ENCODE data around the gene ORMDL3.

The ORMDL3 gene

GRCh38 chr17:39953471-39953888, 26.1 kb upstream of the ORMDL3 start (continued):
- TF ChIP-seq TCF4 (CRISPR knock-in tag; IDR thresholded peaks at IDR 0.05; ENCODE audit: borderline replicate concordance), result no peak
- TF ChIP-seq ISL1 (CRISPR knock-in tag; IDR thresholded peaks at IDR 0.05), result no peak
- TF ChIP-seq ARNTL (CRISPR knock-in tag; IDR thresholded peaks at IDR 0.05; ENCODE audit: borderline replicate concordance, low read depth), result no peak
- no peak for TF ChIP-seq GLIS3 (CRISPR knock-in tag; IDR thresholded peaks at IDR 0.05)
- no peak for TF ChIP-seq ESRRG (CRISPR knock-in tag; IDR thresholded peaks at IDR 0.05)

DNA sequence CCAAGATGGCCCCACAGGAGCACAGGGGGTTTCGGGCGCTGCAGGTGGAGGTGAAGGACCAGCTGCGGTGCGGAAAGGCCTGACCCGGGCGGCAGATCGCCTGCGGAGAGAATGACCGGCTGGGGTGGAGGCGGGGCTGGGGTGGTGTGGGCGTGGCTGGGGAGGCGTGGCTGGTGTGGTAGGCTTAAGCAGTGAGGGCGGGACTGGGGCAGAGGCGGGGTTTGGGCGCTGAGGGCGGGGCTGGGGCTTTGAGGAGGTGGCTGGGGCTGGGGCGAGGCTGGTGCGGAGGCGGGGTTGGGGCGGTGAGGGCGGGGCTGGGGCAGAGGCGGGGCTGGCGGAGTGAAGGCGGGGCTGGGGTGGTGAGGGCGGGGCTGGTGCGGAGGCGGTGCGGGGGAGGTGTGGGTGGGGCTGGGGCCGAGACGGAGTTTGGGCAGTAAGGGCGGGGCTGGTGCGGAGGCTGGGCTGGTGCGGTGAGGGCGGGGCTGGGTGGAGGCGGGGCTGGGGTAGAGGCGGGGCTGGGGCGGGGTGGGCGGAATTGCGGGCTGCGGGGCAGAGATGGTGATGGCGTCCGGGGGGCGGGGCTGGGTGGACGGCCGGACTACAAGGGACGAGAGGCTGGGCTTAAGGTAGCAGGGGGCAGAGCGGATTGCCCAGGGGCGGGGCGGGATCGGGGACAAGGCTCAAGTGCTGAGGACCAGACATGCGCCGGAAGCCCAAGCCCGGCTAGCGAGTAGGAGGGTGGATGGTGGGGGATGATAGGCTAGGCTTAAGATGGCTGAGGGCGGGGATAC, 25.5 kb upstream of the ORMDL3 start:
- ATAC-seq, result peak; percentile 98
- TF ChIP-seq OSR1 (CRISPR knock-in tag; IDR thresholded peaks at IDR 0.05) (no peak), ZNF8 (CRISPR knock-in tag; IDR thresholded peaks at IDR 0.05) (no peak), CSRNP3 (CRISPR knock-in tag; IDR thresholded peaks at IDR 0.05) (no peak), ZFP30 (CRISPR knock-in tag; IDR thresholded peaks at IDR 0.05) (no peak), ESRRG (CRISPR knock-in tag; IDR thresholded peaks at IDR 0.05) (no peak), ZNF565 (CRISPR knock-in tag; conservative IDR thresholded peaks at IDR 0.05; ENCODE audit: low read depth) (no peak), SNAI2 (CRISPR knock-in tag; IDR thresholded peaks at IDR 0.05) (no peak), PATZ1 (CRISPR knock-in tag; IDR thresholded peaks at IDR 0.05; ENCODE audit: borderline replicate concordance) (no peak), ZC3H10 (CRISPR knock-in tag; IDR thresholded peaks at IDR 0.05) (no peak), POU6F1 (CRISPR knock-in tag; IDR thresholded peaks at IDR 0.05; ENCODE audit: borderline replicate concordance, low read depth) (no peak), ZNF70 (CRISPR knock-in tag; IDR thresholded peaks at IDR 0.05) (no peak), RARB (CRISPR knock-in tag; IDR thresholded peaks at IDR 0.05) (no peak), ISL1 (CRISPR knock-in tag; IDR thresholded peaks at IDR 0.05) (no peak), TSHZ2 (CRISPR knock-in tag; IDR thresholded peaks at IDR 0.05) (no peak), CREB5 (CRISPR knock-in tag; IDR thresholded peaks at IDR 0.05; ENCODE audit: low read depth) (no peak), TOX (CRISPR knock-in tag; IDR thresholded peaks at IDR 0.05; ENCODE audit: borderline replicate concordance) (no peak), GLIS3 (CRISPR knock-in tag; IDR thresholded peaks at IDR 0.05) (no peak), BACH2 (CRISPR knock-in tag; IDR thresholded peaks at IDR 0.05; ENCODE audit: borderline replicate concordance) (no peak), ARNTL (CRISPR knock-in tag; IDR thresholded peaks at IDR 0.05; ENCODE audit: borderline replicate concordance, low read depth) (no peak)

Data from SK-N-SH treated with all-trans-retinoic acid at 6 μM for 48 hours (cell line).